Right lobe of liver (tissue), 6 donors: ENCODE data around the gene PTPN7. TPM values are rescaled to one million over a fixed set of nuclear protein-coding genes. Genes with fewer than 3 reads are reported as not detected.

ENCODE experiments used
- ATAC-seq, 4 donors: fragments of 200-7000 bp; cut with Tn5 transposase; one replicate each; pipeline ENCODE4 v1.9.1; 2020; ENCODE audit warnings: mild to moderate bottlenecking in 4 of 4, moderate library complexity in 4 of 4
- DNase-seq, 3 donors: peaks; one replicate each; pipeline ENCODE4 v3.0.0-alpha.2; 2020
- H3K27ac ChIP-seq, 3 donors: fragments of 200-600 bp; one replicate each; pipeline ENCODE4 v1.8.0; 2022
- H3K27me3 ChIP-seq, 2 donors: fragments of 200-600 bp; one replicate each; pipeline ENCODE4 v1.8.0; 2022
- H3K36me3 ChIP-seq, 4 donors: fragments of 200-600 bp; sonication (generic) in 1 of 4; one replicate each; pipeline versions ENCODE4 v1.5.1 to v1.8.0; 2017 to 2022; ENCODE audit warnings: control low read depth in 1 of 4
- H3K4me1 ChIP-seq, 4 donors: fragments of 200-600 bp; sonication (generic) in 1 of 4; one replicate each; pipeline versions ENCODE4 v1.5.1 to v1.8.0; 2017 to 2022; ENCODE audit warnings: control low read depth in 1 of 4
- H3K4me3 ChIP-seq, 3 donors: fragments of 200-600 bp; one replicate each; pipeline ENCODE4 v1.8.0; 2022
- H3K9me3 ChIP-seq, 4 donors: fragments of 200-600 bp; sonication (generic) in 1 of 4; one replicate each; pipeline versions ENCODE4 v1.5.1 to v1.8.0; 2017 to 2022; ENCODE audit warnings: control low read depth in 1 of 4
- CTCF ChIP-seq, 4 donors: fragments of 200-600 bp in 3 of 4; fragments of 450-650 bp in 1 of 4; IDR thresholded peaks; one replicate each; pipeline versions ENCODE4 v1.5.1 to v1.8.0; 2016 to 2022; ENCODE audit warnings: antibody characterized with exemption in 4 of 4, mild to moderate bottlenecking in 2 of 4
- POLR2A ChIP-seq: fragments of 450-650 bp; IDR thresholded peaks from one replicate; pipeline ENCODE4 v1.6.1; 2017; ENCODE audit warnings: antibody characterized with exemption, mild to moderate bottlenecking
- WGBS: methylation state at CpG from one replicate; pipeline ENCODE4 v1.1.6; 2018; ENCODE audit warnings: low coverage, low lambda C conversion rate; ENCODE audit not compliant: insufficient coverage; ENCODE audit errors: missing lambda C conversion rate; 5-methylcytosine and 5-hydroxymethylcytosine counted together
- intact Hi-C, 2 donors: fragments of 100-400 bp; cut with DNase I; formaldehyde crosslinking; loops; one replicate each; pipeline versions ENCODE4 v1.11.2 to v1.14.1; 2022
- total RNA-seq, 6 experiments: library from RNA; depleted of rRNA in 2 of 6; stranded (reverse); fragments of >200 nt in 2 of 6; fragmentation: NEBNext Ultra II Directional in 3 of 6; extraction: Animal tissue kit (Norgen Biotek cat#: 25700) in 3 of 6; gene quantifications; one replicate each; pipeline versions ENCODE4 v1.1.0 to v1.2.4, GENCODE V29; 2016 to 2023
- donor health status: DM: no; HTN: yes; CAD: no.
- donor health status: DM: no; HTN: no; CAD: no.
- donor health status: DM: no; HTN: no; CAD: no.
- donor health status: DM: no; HTN: yes; CAD: no.
- donor health status: DM: no; HTN: yes; CAD: no.

Gene PTPN7
- total RNA-seq, 6 experiments from 2014 or later = 0.18 to 5.1 (median 0.73) TPM

GRCh38 chr1:202126426-202126825 lies 34.0 kb downstream of the PTPN7 start:
- 0% methylated on average over 1 of the region's 9 CpGs for WGBS
- Histone ChIP-seq H3K4me1 (no peaks in the 10 kb centered on the region), H3K27ac (no peak overlapping the region), H3K9me3 (no peaks in the 10 kb centered on the region), H3K4me3 (no peak overlapping the region), H3K27me3 (no peaks in the 10 kb centered on the region), H3K36me3 (no peaks in the 10 kb centered on the region)
- intact Hi-C loops = loop anchor here (10.0 kb wide), 2 partner anchors 222 to 242 kb away; partner anchors contain the start of gene SHISA4 (in 1 of the 2)
- DNase-seq (no peak), ATAC-seq (no peak)
- no peak for TF ChIP-seq CTCF (IDR thresholded peaks at IDR 0.05)
- no peak for TF ChIP-seq POLR2A

- Histone ChIP-seq H3K27me3 (no peaks in the 10 kb centered on the region), H3K4me3 (no peak overlapping the region), H3K9me3 (no peaks in the 10 kb centered on the region), H3K36me3 (no peaks in the 10 kb centered on the region), H3K27ac (no peak overlapping the region), H3K4me1 (no peaks in the 10 kb centered on the region)
- TF ChIP-seq POLR2A = no peak
- TF ChIP-seq CTCF (IDR thresholded peaks at IDR 0.05) = no peak
- WGBS = 84% methylated on average over 8 of the region's 8 CpGs
- DNase-seq (no peak), ATAC-seq (no peak)
- intact Hi-C loops = loop anchor here (10.0 kb wide), 2 partner anchors 221 to 241 kb away; partner anchors contain the start of gene SHISA4 (in 1 of the 2)
Measured at GRCh38 chr1:202125611-202126010, 34.8 kb downstream of the PTPN7 start.

GRCh38 chr1:202124142-202124541 lies 36.3 kb downstream of the PTPN7 start:
- WGBS = 68% methylated on average over 4 of the region's 7 CpGs
- Histone ChIP-seq H3K4me3 (no peak overlapping the region), H3K27ac (no peak overlapping the region), H3K27me3 (no peaks in the 10 kb centered on the region), H3K9me3 (no peaks in the 10 kb centered on the region), H3K36me3 (no peaks in the 10 kb centered on the region), H3K4me1 (no peaks in the 10 kb centered on the region)
- ATAC-seq = no peak
- TF ChIP-seq CTCF (IDR thresholded peaks at IDR 0.05) (no peak), POLR2A (no peak)
- DNase-seq = no peak
- intact Hi-C loops = loop anchor here (5.0 to 10.0 kb wide), 3 partner anchors 122 to 239 kb away; partner anchors contain the start of gene SHISA4 (in 1 of the 2)

- TF ChIP-seq CTCF (IDR thresholded peaks at IDR 0.05) (no peak), POLR2A (no peak)
- Histone ChIP-seq H3K4me1 (peaks cover 0 to 5% (median 3%) of the 10 kb centered on the region in 4 donors), H3K36me3 (no peaks in the 10 kb centered on the region), H3K27me3 (no peaks in the 10 kb centered on the region), H3K4me3 (no peak overlapping the region), H3K9me3 (no peaks in the 10 kb centered on the region), H3K27ac (no peak overlapping the region)
- ATAC-seq (no peak), DNase-seq (no peak)
- intact Hi-C loops = loop anchor here (5.0 to 10.0 kb wide), 3 partner anchors 121 to 239 kb away; partner anchors contain the start of gene SHISA4 (in 1 of the 2)
- no CpG with 5 or more reads among the region's 10 CpGs for WGBS
Measured at GRCh38 chr1:202123336-202123813, 37.0 kb downstream of the PTPN7 start.
